ENCODE data around the gene POMGNT1.

Gene POMGNT1

GRCh38 chr1:46197964-46198811 is at the start of gene POMGNT1:
TSS of gene POMGNT1 (minus strand) at chr1:46198434. CDS start at chr1:46197821, 613 bp downstream.
- no peaks in the 10 kb centered on the region for H3K9me3 ChIP-seq (ENCODE audit: control insufficient read depth, insufficient read depth, low read depth, low read length)
- H3K4me1 ChIP-seq (ENCODE audit: control insufficient read depth, insufficient read depth, low read length): no peaks in the 10 kb centered on the region
- POLR2A ChIA-PET: interaction anchor here (0.5 to 2.5 kb wide), 7 partner anchors 9 to 307 kb away, joined by 3 to 9 read pairs (median 6); partner anchors contain the start of genes PIK3R3 and RAD54L
- CTCF ChIA-PET: interaction anchor here (0.6 to 3.1 kb wide), 3 partner anchors 25 to 1484 kb away, joined by 3 to 21 read pairs (median 3); no protein-coding TSS in a partner anchor
- peaks cover 0 to 38% of the 10 kb centered on the region in 2 experiments; a peak in 1 of 3 replicates for H3K36me3 ChIP-seq (ENCODE audit: control insufficient read depth in 2 of 2, insufficient read depth in 1 of 2, low read length in 2 of 2)
- H3K4me3 ChIP-seq (ENCODE audit: low read depth, low read length): peak within 1 kb of the TSS; percentile 75
- H3K27ac ChIP-seq (ENCODE audit: extremely low read depth, low read depth, low read length): peak within 1 kb of the TSS; percentile 81
- TF ChIP-seq ZNF837 (tag by site-specific recombination; IDR thresholded peaks at IDR 0.05) (0 out of 2 replicates have a peak, but pooled peaks have one; percentile 48), ZNF174 (tag by site-specific recombination; IDR thresholded peaks at IDR 0.05) (no peak), ZNF792 (tag by site-specific recombination; IDR thresholded peaks at IDR 0.05) (0 out of 2 replicates have a peak, but pooled peaks have one; percentile 10), BCL11B (tag by site-specific recombination; IDR thresholded peaks at IDR 0.05; ENCODE audit: low read depth) (peak; percentile 27; the same call in 1 of the 2 replicates), ELK4 (IDR thresholded peaks at IDR 0.05; ENCODE audit: borderline replicate concordance, low read depth, low read length) (peak; percentile 24; the same call in 1 of the 2 replicates), ZNF335 (tag by site-specific recombination; conservative IDR thresholded peaks at IDR 0.05) (peak; percentile 79), ZNF239 (tag by site-specific recombination; IDR thresholded peaks at IDR 0.05) (no peak), EGR2 (tag by site-specific recombination; IDR thresholded peaks at IDR 0.05; ENCODE audit: low read depth) (peak; percentile 15; the same call in 1 of the 2 replicates), ZNF843 (tag by site-specific recombination; IDR thresholded peaks at IDR 0.05) (peak; percentile 33; the same call in 1 of the 2 replicates), SP3 (tag by site-specific recombination; IDR thresholded peaks at IDR 0.05) (peak; percentile 56; the same call in 1 of the 2 replicates), ZNF140 (tag by site-specific recombination; IDR thresholded peaks at IDR 0.05) (no peak), ZXDB (tag by site-specific recombination; IDR thresholded peaks at IDR 0.05) (peak; percentile 39; the same call in 1 of the 2 replicates), ZNF549 (tag by site-specific recombination; IDR thresholded peaks at IDR 0.05) (no peak), ZSCAN30 (tag by site-specific recombination; IDR thresholded peaks at IDR 0.05) (0 out of 2 replicates have a peak, but pooled peaks have one; percentile 10), ZBTB8A (tag by site-specific recombination; IDR thresholded peaks at IDR 0.05) (peak; percentile 62; the same call in 1 of the 2 replicates), ZNF600 (tag by site-specific recombination; IDR thresholded peaks at IDR 0.05) (no peak), ZBTB48 (tag by site-specific recombination; IDR thresholded peaks at IDR 0.05) (peak; percentile 61; the same call in 1 of the 2 replicates), ZNF654 (tag by site-specific recombination; IDR thresholded peaks at IDR 0.05; ENCODE audit: low read depth) (peak; percentile 17; the same call in 1 of the 2 replicates), OVOL3 (tag by site-specific recombination; IDR thresholded peaks at IDR 0.05) (peak; percentile 32; the same call in 1 of the 2 replicates), GLI4 (tag by site-specific recombination; IDR thresholded peaks at IDR 0.05) (no peak), ZNF777 (tag by site-specific recombination; IDR thresholded peaks at IDR 0.05; ENCODE audit: borderline replicate concordance) (no peak), ZFHX2 (tag by site-specific recombination; conservative IDR thresholded peaks at IDR 0.05) (no peak; the same call in 1 of the 2 replicates), KLF1 (tag by site-specific recombination; IDR thresholded peaks at IDR 0.05) (peak; percentile 25; the same call in 1 of the 2 replicates)
- TF ChIP-seq, protein P1, sequence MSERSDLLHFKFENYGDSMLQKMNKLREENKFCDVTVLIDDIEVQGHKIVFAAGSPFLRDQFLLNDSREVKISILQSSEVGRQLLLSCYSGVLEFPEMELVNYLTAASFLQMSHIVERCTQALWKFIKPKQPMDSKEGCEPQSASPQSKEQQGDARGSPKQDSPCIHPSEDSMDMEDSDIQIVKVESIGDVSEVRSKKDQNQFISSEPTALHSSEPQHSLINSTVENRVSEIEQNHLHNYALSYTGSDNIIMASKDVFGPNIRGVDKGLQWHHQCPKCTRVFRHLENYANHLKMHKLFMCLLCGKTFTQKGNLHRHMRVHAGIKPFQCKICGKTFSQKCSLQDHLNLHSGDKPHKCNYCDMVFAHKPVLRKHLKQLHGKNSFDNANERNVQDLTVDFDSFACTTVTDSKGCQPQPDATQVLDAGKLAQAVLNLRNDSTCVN (tag by site-specific recombination; optimal IDR thresholded peaks at IDR 0.05): peak; percentile 33
- TF ChIP-seq, protein P2, sequence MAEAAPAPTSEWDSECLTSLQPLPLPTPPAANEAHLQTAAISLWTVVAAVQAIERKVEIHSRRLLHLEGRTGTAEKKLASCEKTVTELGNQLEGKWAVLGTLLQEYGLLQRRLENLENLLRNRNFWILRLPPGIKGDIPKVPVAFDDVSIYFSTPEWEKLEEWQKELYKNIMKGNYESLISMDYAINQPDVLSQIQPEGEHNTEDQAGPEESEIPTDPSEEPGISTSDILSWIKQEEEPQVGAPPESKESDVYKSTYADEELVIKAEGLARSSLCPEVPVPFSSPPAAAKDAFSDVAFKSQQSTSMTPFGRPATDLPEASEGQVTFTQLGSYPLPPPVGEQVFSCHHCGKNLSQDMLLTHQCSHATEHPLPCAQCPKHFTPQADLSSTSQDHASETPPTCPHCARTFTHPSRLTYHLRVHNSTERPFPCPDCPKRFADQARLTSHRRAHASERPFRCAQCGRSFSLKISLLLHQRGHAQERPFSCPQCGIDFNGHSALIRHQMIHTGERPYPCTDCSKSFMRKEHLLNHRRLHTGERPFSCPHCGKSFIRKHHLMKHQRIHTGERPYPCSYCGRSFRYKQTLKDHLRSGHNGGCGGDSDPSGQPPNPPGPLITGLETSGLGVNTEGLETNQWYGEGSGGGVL (tag by site-specific recombination; IDR thresholded peaks at IDR 0.05): 0 out of 2 replicates have a peak, but pooled peaks have one; percentile 3
- TF ChIP-seq, protein P3, sequence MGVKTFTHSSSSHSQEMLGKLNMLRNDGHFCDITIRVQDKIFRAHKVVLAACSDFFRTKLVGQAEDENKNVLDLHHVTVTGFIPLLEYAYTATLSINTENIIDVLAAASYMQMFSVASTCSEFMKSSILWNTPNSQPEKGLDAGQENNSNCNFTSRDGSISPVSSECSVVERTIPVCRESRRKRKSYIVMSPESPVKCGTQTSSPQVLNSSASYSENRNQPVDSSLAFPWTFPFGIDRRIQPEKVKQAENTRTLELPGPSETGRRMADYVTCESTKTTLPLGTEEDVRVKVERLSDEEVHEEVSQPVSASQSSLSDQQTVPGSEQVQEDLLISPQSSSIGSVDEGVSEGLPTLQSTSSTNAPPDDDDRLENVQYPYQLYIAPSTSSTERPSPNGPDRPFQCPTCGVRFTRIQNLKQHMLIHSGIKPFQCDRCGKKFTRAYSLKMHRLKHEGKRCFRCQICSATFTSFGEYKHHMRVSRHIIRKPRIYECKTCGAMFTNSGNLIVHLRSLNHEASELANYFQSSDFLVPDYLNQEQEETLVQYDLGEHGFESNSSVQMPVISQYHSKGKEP (tag by site-specific recombination; IDR thresholded peaks at IDR 0.05): no peak
- TF ChIP-seq, protein P4, sequence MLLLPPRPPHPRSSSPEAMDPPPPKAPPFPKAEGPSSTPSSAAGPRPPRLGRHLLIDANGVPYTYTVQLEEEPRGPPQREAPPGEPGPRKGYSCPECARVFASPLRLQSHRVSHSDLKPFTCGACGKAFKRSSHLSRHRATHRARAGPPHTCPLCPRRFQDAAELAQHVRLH (tag by site-specific recombination; IDR thresholded peaks at IDR 0.05): peak; percentile 77
- TF ChIP-seq, protein P5, sequence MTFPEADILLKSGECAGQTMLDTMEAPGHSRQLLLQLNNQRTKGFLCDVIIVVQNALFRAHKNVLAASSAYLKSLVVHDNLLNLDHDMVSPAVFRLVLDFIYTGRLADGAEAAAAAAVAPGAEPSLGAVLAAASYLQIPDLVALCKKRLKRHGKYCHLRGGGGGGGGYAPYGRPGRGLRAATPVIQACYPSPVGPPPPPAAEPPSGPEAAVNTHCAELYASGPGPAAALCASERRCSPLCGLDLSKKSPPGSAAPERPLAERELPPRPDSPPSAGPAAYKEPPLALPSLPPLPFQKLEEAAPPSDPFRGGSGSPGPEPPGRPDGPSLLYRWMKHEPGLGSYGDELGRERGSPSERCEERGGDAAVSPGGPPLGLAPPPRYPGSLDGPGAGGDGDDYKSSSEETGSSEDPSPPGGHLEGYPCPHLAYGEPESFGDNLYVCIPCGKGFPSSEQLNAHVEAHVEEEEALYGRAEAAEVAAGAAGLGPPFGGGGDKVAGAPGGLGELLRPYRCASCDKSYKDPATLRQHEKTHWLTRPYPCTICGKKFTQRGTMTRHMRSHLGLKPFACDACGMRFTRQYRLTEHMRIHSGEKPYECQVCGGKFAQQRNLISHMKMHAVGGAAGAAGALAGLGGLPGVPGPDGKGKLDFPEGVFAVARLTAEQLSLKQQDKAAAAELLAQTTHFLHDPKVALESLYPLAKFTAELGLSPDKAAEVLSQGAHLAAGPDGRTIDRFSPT (tag by site-specific recombination; IDR thresholded peaks at IDR 0.05): peak; percentile 43; the same call in 1 of the 2 replicates
